HG02943 (cell line): ENCODE data around the gene RPL29.

Experiments
- ATAC-seq: cut with Tn5 transposase; IDR thresholded peaks from one replicate; pipeline ENCODE4 v1.9.1; 2021; ENCODE audit warnings: mild to moderate bottlenecking, low read depth, moderate library complexity; ENCODE audit not compliant: unreplicated experiment

RPL29 gene

DNA sequence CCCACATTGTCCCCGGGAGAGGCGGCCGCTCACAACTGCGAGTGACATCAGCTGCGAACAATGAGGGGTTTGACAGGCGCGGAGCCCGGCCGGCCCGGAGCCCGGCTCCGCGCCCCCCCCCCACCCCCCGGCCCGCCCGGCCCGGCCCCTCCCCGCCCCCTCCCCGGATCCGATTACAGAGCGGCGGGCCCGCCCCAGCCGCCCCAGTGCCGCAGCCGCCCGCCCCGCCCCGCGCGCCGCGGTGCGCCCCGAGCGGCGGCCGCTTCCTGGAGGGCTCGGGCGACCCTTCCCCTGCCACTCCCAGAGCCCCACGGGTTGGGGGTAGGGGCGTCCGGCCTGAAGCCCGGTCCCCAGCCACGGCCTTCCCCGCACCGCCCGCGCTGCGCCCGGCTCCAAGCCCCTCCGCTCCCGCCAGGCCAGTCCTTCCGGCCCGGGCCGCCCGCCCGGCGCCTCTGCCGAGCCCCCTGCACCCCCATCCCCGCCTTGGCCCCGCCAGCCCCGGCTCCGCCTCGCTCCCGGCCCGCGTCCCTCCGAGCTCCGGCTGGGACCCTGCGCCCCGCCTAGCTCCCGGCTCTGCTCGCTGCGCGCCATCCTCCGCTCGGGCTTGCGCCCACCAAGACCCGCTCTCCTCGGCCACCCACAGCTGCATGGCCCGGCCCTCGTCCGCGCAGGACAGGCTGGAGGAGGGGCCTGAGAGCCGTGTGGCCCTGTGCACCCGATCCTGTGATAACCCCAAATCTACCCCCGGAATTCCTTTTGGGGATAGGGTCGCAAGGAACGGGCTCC lies 28.1 kb downstream of the RPL29 start, which contains the start of gene PCBP4:
TSS of gene PCBP4 (minus strand) at position 71 of the 786 bp plus-strand sequence. CDS start 6,214 bp downstream, outside the sequence.
- no peak for ATAC-seq

DNA sequence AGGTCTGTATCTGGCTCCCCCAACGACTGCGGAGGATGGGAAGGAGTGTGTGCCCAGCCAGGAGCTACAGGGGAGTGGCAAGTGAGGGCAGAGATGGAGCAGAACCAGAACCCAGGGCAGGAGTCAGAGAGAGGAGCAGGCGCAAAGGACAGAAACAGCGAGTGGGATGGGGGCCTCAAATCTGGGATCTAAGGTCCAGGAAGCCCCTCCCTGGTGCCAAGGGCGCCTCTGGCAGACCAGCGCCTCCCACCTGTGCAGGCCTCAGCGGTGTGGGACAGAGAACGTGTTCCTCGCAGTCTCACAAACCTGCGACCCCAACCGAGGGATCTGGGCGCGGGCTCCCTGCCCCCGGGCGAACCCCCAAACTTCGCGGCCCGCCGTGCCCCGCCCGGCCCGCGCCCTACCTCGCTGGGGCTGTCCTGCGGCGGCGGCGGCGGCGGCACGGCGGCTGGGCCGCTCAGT lies 28.7 kb downstream of the RPL29 start:
- ATAC-seq = no peak

DNA sequence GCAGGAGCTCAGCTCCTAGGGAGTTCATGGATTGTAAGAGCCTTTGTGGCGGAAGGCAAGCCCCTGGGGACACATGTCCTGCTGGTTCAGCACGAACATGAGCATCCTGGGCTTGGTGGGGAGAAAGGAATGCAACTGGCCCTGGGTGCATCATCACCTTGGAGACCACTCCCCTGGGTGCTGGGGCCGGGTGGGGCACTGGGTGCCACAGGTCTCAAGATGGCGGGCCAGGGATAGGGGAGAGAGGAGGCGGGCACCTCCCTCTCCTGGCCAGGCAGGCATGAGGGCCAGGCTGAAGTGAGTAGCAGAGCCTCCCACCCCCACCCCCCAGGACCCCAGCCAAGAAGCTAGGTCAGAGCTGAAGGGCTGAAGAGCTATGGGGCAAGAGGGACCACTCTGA lies 29.2 kb downstream of the RPL29 start:
- no peak for ATAC-seq

DNA sequence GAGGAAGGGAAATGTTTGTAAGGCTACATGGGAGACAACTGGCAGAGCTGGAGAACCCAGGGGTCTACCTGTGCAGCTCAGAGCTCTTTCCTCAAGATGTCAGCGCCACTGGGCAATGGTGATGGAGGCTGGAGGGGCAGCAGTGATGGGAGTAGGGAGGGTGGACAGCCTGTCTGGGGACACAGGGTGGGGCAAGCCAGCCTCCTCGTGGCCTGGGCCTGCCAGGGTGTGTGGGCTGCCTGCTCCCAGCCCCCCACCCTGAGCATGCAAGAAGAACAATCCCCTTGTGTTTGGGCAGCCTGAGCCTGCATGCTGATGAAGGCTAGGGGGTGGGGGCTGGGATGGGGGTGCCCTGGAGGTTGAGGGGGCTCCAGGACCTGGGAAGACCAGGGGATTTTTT lies 29.7 kb downstream of the RPL29 start:
- no peak for ATAC-seq

DNA sequence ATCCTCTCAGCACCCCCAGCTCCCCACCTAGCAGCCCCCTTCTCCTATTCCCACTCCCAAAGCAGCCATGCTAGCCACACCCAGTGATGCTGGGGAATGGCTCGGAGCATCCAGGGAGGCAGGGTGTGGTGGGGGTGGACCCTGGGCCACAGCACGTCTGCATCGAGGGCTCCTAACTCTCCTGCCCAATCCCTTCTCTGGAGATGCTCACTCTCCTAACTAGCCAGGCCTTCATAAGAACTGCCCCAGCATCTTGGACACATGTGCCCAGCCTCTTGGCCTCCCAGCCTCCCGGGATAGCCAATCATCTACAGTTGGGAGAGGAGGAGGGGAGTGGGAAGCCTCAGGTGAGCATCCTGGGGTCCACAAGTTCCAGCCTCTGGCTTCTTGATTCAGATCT lies 31.2 kb downstream of the RPL29 start:
- no peak for ATAC-seq

DNA sequence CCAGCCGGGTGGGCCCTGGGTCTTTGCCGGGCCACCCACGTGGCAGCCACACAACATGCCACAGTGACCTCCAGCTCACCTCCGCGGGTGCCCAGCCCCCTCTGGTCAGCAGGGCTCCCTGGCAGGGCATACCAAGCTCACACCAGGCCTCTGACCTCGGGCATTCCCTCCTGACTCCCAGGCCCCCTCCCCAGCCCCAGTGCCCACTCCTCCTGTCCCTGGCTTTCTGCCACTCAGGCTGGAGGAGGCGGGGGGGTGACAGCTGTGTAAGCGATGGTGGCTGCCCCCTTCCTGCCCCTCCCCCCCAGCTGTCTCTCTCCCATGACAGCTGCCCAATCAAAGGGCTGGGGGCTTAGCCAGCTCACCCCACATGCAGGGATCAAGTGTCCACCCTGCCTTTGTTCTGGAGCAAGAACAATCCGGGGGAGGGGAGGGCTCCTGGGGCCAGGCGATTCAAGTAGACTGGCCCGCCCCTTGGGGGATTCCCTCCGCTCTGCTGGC lies 31.7 kb downstream of the RPL29 start:
- ATAC-seq = no peak

DNA sequence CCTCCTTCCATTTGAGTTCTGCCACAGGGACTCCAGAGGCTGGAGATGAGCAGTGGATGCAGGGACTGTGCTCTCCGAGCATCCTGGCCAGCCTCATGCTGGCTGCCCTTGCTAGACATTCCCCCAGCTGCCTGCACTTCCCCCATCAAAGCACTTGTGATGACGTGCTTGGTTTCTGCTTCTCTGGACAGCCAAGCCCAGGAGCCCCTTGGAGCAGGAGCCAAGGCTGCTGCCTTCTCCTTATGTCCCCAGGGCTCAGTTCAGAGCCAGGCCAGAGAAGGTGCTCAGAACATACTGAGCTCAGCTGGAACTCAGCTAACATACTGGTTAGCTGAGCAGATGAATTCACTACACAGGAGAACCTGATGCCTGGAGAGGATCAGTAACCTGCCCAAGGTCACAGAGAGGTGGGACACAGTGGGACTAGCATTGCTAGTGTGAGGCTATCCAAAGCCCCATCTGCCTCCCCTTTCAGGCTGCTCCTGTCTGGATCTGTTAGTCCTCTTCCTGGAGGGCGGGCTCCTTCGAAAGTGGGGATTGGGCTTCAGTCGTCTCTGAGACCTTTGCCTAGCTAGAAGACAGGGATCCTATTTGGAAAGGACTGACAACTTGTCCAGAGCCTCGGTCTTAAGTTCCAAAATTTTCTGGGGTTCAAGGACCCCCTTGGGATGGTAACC lies 32.7 kb downstream of the RPL29 start:
- no peak for ATAC-seq

DNA sequence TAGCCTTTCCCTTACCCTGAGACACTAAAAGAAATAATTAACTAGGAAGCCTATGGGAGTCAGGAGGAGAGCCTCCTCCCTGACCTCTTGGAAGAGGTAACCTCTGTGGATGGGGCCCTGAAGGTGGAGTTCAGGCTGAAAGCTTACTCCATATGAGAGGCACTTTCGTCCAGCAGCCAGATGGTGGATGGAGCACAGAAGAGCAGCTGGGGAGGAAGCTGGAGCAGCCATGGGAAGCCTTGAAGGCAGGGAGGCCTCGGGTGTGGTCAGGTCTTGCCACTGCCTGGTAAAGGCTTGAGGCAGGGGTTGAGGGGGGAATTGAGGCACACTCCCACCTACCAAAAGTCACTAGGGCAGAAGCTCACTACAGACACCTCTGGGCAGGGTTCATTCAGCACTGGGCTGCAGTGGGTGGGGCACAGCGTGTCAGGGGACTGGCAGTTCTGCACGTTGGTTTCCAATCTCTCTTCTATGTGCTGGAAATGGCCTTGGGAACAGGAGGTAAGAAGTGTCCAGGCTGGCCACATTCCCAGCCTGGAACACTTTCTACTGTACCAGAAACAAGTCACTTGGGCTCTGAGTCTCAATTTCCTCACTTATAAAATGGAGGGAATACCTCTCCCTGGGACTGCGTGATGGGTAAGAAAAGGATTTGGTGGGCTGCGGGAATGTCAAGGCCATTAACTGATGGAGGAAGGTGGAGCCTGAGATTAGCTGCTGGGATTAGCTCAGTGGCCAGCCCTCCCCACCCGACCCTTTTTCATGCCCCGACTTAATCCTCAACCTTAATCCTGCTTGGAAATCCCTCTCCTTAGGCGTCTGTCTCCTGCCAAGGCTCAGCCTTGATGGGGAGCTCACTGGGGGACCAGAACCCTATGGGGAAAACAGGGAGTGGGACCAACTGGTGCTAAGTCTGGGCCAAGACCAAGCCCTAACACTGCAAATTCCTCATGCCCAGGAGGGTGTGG lies 33.8 kb downstream of the RPL29 start:
- ATAC-seq = no peak

DNA sequence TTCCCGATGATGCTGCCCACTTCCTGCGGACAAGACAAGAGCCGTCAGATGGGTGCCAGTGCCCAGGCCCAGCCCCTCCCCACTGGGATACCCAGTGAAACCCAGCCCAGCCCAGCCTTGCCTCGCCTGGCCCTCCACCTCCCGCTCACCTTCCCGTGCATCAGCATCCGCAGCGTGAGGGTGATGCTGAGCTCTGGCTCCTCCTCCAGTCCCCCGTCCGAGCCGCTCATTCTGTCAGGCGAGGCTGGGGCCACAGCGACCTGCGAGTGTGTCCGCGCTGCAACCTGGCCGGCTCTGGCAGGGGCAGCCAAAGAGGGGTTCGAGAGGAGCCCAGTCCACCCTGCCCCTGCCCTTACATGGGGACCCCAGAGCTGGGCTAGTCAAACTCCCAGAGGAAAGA lies 34.7 kb downstream of the RPL29 start:
- no peak for ATAC-seq

DNA sequence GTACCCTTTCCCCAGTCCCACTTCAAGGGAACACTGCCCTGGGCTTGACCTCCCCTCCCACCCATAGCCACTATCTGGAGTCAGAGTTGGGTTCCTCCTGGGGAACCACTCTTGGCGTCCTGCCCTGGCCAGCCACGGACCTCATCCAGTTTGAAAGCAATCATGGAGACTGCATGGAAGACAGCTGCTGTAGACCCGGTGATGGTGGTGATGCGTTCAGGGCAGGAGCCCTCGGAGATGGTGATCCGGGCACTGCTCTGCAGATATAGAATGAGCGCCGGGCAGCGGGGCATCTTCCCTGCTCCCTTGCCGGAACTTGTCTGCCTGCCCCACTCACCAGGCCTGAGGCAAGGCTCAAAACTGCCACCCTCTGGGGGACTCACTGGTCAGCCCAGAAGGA lies 35.3 kb downstream of the RPL29 start:
- ATAC-seq = no peak

DNA sequence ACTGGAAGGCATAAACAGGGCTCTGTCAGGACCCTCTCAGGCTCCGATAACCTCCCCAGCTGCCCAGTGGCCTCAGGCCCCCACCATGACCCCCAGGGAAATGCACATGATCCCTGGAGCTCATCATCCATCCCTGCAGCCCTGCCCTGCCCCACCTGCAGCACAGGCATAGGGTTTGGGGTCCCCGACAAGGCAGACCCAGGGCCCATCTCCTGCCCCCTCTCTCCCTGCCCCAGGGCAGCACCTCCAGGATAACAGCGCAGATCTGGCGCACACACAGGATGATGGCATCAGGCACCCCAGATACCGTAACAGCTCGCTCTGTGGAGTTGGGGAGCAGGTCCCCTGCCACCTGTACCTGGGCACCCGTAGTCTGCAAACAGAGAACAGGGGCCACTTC lies 36.0 kb downstream of the RPL29 start:
- no peak for ATAC-seq

DNA sequence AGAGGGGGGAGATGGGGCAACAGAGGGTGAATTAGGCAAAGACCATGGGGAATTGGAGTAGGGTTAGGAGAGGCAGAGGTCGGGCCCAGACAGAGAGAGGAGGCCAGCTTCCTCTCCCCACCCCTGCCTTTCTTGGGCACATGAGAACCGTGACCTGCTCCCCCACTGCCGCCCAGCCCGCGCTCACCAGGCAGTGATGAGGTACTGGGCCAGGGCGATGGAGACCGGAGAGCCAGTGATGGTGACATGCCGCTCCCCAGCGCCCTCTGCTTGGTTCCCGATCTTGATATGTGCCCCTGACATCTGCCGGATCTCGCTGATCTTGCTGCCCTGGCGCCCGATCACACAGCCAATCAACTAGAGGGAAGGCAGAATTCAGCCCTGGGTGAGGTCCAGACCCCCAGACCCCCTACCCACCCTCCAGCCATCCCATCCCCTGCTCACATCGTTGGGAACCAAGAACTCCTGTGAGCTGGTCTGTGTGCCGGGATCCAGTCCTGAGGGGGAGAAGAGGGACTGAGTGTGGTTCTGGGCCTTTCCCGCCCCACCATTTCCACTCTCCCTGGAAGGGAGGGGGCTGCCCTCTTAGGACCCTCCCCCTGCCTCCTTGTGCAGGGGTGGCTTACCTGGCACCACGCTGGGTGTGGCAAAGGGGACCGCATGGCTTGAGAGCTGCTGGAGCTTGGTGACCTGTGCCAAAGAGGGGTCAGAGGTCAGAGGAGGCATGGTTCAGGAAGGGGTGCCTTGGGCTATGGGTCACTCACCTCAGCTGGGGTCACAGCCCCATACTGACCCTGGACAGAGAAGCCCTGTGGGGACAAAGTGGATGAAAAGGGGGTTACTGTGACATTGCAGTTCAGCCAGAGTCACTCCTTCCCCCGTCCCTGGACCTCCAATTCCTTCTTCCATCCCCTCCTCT lies 36.8 kb downstream of the RPL29 start:
- no peak for ATAC-seq

DNA sequence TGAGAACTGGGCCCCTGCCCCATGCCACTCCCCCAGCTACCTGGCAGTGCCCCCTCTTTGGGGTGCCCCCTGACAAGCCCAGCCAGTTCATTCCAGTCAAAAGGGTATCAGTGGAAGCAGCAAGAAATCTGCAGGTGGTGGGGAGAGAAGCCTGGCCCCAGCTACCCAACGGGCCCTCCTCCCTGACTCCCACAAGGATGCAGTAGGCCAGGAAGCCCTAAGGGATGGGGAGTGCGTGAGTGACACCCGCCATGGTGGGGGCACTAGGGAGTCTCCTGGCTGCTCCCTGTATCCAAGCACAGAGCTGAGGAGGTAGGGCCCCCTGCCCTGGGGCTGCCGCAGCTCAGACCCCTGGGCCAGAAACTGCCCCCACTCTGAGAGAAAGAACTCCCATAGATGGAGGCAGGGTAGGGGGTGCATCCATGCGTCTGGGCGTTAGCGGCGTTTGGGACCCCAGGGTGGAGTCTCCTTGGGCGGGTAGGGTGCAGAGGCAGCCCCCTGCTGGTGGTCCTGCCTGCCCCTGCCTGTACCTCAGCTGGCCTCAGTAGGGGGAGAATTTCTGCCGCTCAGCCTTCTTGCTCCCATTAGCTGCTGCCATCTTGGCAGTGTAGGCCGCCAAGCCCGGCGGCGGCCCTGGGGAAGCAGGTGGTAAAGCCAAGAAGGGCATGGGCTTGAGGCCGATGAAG lies 38.0 kb downstream of the RPL29 start:
- no peak for ATAC-seq

DNA sequence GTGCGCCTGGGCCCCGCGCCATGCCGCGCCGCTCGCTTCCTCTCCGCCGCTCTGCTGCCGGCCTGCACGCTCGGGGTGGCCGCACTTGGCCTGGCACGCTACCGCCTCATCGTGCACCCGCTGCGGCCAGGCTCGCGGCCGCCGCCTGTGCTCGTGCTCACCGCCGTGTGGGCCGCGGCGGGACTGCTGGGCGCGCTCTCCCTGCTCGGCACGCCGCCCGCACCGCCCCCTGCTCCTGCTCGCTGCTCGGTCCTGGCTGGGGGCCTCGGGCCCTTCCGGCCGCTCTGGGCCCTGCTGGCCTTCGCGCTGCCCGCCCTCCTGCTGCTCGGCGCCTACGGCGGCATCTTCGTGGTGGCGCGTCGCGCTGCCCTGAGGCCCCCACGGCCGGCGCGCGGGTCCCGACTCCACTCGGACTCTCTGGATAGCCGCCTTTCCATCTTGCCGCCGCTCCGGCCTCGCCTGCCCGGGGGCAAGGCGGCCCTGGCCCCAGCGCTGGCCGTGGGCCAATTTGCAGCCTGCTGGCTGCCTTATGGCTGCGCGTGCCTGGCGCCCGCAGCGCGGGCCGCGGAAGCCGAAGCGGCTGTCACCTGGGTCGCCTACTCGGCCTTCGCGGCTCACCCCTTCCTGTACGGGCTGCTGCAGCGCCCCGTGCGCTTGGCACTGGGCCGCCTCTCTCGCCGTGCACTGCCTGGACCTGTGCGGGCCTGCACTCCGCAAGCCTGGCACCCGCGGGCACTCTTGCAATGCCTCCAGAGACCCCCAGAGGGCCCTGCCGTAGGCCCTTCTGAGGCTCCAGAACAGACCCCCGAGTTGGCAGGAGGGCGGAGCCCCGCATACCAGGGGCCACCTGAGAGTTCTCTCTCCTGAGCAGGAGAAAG lies 39.6 kb downstream of the RPL29 start:
- no peak for ATAC-seq

DNA sequence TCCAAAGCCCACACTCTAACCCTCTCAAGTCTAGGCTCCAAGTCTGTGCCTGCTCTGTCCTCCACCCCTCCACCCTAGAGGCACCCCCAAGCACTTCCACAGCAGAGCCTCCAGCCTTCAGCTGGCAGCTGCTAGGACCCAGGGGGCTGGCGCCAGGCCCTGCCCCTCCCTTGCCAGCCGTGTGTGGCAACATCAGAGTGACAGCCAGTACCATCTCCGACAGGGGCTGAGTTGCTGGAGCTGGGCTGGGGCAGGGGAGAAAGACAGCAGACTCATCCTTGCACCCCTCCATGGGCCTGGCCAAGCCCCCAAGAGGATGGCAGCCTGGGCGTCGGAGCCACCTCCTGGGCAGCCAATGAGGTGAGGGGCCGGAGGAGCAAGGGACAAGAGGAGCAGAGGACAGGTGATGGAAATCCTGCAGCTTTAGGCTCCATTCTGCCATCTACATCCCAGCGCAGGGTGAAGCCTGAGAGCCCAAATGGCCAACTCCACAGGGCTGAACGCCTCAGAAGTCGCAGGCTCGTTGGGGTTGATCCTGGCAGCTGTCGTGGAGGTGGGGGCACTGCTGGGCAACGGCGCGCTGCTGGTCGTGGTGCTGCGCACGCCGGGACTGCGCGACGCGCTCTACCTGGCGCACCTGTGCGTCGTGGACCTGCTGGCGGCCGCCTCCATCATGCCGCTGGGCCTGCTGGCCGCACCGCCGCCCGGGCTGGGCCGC lies 40.4 kb downstream of the RPL29 start, which contains the start of gene GPR62:
TSS of gene GPR62 (plus strand) at position 207 of the 718 bp plus-strand sequence. CDS start at position 479, 272 bp downstream.
- no peak for ATAC-seq

DNA sequence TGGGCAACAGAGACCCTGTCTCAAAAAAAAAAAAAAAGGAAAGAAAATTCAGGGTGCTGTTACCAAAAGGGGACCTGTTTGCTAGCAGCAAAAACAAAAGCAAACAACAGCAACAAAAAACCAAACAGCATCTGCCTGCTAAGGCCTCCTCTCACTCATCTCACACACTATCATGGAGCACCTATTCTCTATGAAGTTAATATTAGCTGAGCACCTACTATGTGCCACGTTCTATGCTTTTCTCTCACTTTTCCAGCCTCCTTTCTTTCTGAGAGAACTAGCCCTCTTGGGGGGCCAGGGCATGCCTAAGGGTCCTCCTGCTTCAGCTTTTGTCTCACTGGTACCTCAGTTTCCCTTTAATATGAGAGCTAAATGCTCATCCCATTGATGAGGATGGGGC lies 41.0 kb downstream of the RPL29 start:
- no peak for ATAC-seq

DNA sequence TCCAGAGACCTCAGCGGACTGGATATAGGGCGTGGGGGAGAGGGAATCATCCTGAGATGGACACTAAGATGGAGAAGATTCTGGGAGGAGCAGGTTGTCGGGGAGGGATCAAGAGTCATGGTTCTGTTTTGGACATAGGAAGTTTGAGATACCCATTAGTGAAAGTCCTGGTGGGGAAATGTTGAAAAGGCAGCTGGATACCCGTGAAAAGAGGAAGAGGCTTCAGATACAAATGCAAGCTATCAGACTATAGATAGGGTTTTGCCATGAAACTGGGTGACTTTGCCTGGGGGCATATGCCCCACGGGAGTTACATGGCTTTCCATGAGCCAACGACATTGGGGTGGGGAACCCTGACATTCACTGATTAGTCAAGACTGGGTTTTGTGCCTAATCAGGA lies 41.6 kb downstream of the RPL29 start:
- no peak for ATAC-seq
